ENCODE results near the gene BATF3.
"Not testable (repeated sequence)": the region's sequence is repeated elsewhere in the genome, so short reads cannot be mapped to it uniquely, and the experiment has no call there.

BATF3 gene

GRCh38 chr1:212655668-212656440, 43.8 kb downstream of the BATF3 start:
- peak; percentile 70 for DNase-seq

DNA sequence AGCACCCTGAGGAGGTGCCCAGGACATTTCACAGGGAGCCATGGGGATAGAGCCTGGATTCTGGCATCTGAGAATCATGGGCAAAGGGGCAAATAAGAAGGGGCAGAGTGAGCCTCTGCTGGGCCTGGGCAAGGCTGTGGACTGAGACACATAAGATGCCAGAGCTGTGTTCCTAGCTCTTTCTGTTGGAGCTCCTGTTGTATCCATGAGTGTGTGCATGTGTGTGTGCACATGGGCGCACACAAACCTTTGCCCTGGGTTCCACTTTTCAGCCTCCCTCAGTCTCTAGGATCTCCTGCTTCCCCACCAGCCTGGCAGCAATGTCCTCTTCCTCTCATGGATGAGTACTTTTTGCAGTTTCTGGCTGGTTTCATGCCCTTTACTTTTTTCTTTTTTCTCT, 47.0 kb downstream of the BATF3 start:
- DNase-seq: no peak

- DNase-seq: no peak
Measured at GRCh38 chr1:212651977-212652376, 47.7 kb downstream of the BATF3 start.

DNA sequence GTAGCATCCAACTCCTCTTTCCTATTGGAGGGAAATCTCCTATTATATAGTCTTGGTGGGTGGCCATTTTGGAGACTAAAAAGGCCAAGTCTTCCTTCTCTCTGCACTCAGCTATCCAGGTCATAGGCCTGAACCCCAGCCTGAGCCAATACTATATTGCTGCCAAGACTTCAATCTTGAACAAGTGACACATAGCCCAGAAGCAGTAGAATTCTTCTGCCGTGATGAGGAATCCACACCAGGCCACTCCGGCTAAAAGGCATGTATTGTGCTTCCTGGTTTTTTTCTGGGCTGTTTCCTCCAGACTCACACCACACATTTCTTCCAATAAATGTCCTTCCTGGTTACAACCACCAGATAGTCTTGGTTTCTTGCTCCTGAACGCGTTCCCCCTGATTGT, 48.1 kb downstream of the BATF3 start:
- DNase-seq: peak; percentile 56

DNA sequence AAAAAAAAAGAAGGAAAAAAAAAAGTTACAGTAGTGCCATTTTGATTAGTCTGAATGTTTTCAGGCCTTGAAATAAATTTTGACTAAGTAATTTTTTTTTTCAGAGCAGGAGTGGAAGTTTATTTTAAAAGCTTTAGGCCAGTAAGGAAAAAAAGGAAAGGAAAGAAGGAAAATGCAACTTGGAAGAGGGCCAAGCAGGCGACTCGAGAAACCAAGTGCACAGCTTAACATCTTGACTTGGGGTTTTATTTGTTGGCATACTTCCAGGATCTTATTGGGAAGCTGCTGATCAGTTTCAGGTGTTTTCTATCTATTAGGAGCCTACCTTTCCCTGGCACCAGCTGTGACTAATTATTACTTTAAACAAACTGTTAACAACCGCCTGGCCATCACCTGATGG, 49.4 kb downstream of the BATF3 start:
- DNase-seq: no peak

GRCh38 chr1:212649020-212649419, 50.6 kb downstream of the BATF3 start:
- DNase-seq: peak; percentile 51

DNA sequence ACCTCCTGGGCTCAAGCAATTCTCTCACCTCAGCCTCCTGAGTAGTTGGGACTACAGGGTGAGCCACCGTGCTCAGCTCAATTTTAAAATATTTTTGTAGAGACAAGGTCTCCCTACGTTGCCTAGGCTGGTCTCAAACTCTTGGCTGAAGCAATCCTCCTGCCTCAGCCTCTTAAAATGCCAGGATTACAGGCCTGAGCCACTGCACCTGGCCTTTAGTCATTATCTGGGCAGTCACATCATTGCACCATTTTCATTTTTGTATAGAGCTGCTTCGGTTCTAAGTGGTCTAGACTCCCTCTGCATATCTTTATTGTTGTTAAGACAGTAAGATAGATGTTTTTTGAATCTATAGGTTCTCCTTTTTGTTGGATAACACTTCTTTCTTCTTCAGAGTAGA, 51.2 kb downstream of the BATF3 start:
- DNase-seq: no peak

GRCh38 chr1:212647004-212647403, 52.6 kb downstream of the BATF3 start:
- DNase-seq: no peak

DNA sequence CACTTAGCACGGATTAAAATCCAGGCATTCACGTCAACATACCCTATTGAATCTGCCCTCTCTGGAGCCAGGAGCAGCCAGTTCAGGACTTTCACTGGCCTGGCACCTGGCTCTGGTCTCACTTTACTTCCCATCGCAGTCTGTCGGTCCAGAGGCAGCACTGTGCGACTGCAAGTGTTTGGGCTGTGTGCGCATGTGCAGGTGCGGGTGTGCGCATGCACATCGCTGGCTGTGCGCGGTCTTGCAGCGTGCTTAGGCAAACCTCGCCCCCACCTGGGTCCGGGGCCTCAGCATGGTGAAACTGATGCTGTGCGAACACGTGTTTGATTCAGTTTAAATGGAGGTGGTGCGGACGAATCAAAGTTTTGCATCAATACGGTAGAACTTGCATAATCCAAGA, 53.1 kb downstream of the BATF3 start:
- DNase-seq: no peak

DNA sequence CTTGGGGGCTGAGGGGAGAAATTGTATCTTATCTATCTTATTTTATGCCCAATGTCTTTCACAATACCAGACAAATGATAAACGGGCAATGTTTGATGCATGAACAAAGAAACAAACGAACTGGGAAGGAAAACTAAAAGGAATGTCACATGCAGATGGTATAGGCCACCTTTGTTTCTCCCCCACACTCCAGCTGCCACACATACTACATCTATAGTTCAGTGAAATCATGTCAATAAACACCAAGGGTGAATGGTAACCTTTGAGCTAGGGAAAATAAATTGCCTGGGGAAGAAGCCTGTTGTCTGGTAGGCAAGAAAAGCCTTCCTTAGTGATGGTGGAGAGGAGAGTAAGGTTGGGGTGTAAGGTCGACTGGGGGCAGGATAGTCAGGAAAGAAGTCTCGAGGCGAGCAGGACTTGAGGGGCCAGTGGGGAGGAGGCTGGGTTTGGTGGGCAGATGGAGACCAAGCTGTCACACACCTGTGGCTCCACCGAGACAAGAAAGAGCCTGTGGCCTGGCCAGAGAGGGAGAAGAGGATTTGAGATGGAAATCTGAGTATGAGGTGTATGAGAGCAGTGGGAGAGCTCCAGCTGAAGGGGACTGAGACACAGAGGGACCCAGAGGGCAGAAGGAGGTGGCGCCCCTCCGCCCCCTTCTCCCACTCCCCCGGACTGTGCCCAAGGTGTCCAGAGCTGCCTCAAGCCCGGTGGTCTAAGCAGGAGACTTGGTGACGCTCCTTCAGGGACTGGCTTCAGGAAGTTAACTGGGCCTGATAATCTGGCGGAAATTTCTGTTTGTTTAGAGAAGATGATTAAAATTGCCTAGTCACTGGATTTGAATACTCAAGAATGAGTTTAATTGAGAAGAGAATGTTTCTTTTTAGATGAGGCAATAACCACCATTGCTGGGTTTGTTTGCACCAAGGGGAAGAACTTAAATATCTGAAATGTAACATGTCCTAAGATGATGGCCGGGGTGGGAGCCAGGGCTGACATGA, 53.8 kb downstream of the BATF3 start:
- DNase-seq: no peak

DNA sequence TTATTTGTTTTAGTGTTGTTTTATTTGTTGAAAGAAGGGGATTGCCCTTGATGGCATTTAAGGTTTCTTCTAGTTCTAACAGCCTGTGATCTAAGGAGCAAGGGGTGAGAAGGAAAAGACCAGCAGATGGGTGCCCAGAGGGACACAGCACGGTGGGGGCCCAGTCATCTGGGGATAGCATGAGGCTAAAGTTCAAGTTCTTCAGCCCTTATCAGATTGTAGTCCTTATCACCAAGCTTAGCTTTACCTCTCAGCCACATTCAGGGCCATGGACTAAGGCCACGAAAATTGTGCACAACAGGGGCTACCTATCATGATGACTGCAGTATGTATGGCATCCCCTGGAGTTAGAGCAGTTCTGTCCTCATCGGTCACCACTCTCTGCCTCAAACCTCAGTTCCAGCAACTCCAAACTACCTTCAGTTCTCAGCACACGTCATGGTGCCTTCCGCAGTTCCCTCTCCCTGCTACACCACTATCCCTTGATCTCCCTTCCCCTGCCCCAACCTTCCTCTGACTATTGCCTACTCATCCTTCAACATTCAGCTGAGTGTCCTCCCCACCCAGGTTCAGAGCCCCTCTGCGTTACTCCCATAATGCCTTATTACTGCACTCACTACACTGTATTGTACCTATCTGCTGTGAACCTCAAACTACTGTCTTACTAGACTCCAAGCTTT, 54.6 kb downstream of the BATF3 start:
- no peak for DNase-seq

- DNase-seq: no peak
Measured at GRCh38 chr1:212643877-212644276, 55.8 kb downstream of the BATF3 start.

- DNase-seq: peak; percentile 38
Measured at GRCh38 chr1:212641956-212642355, 57.7 kb downstream of the BATF3 start.

- DNase-seq: no peak
Measured at GRCh38 chr1:212640223-212640878, 59.3 kb downstream of the BATF3 start.

- DNase-seq: not testable (repeated sequence)
Measured at GRCh38 chr1:212639524-212639923, 60.1 kb downstream of the BATF3 start.

GRCh38 chr1:212638492-212639151, 61.0 kb downstream of the BATF3 start:
- DNase-seq: peak; percentile 83

GRCh38 chr1:212637902-212638301, 61.7 kb downstream of the BATF3 start:
- peak; percentile 12 for DNase-seq

All from fibroblast of skin of back (primary cell).